HAP-1 (cell line): ENCODE results near the gene COL8A2.
A peak's percentile ranks its signal among the peaks of the same experiment; 100 is the strongest.
"Not testable (repeated sequence)": the region's sequence is repeated elsewhere in the genome, so short reads cannot be mapped to it uniquely, and the experiment has no call there.

ENCODE experiments used
- DNase-seq, 2 experiments: peaks; one replicate each; pipeline ENCODE4 v3.0.0-alpha.2; 2016 to 2020; ENCODE audit warnings: low spot score in 2 of 2
- H3K27me3 ChIP-seq: fragments of 250-450 bp; sonication (Bioruptor Pico); 2 replicates; pipeline ENCODE4 v1.5.1; 2020; ENCODE audit warnings: low read depth, mild to moderate bottlenecking, moderate library complexity
- H3K36me3 ChIP-seq: fragments of 250-450 bp; sonication (Bioruptor Pico); replicated peaks from 2 replicates; pipeline ENCODE4 v1.5.1; 2020; ENCODE audit warnings: mild to moderate bottlenecking
- H3K4me1 ChIP-seq: fragments of 250-450 bp; sonication (Bioruptor Pico); 2 replicates; pipeline ENCODE4 v1.5.1; 2020; ENCODE audit warnings: mild to moderate bottlenecking
- H3K4me3 ChIP-seq: fragments of 250-450 bp; sonication (Bioruptor Pico); 2 replicates; pipeline ENCODE4 v1.5.1; 2020; ENCODE audit warnings: mild to moderate bottlenecking, moderate library complexity
- H3K9me3 ChIP-seq: fragments of 250-450 bp; sonication (Bioruptor Pico); 2 replicates; pipeline ENCODE4 v1.5.1; 2020; ENCODE audit warnings: mild to moderate bottlenecking, moderate library complexity
- in situ Hi-C: fragments of 300-500 bp; cut with MboI; formaldehyde crosslinking; loops from 3 replicates; pipeline ENCODE4 v1.14.3; 2020; ENCODE audit warnings: low sequenced_read_pairs, inconsistent platforms, mixed read lengths

Gene COL8A2

DNA sequence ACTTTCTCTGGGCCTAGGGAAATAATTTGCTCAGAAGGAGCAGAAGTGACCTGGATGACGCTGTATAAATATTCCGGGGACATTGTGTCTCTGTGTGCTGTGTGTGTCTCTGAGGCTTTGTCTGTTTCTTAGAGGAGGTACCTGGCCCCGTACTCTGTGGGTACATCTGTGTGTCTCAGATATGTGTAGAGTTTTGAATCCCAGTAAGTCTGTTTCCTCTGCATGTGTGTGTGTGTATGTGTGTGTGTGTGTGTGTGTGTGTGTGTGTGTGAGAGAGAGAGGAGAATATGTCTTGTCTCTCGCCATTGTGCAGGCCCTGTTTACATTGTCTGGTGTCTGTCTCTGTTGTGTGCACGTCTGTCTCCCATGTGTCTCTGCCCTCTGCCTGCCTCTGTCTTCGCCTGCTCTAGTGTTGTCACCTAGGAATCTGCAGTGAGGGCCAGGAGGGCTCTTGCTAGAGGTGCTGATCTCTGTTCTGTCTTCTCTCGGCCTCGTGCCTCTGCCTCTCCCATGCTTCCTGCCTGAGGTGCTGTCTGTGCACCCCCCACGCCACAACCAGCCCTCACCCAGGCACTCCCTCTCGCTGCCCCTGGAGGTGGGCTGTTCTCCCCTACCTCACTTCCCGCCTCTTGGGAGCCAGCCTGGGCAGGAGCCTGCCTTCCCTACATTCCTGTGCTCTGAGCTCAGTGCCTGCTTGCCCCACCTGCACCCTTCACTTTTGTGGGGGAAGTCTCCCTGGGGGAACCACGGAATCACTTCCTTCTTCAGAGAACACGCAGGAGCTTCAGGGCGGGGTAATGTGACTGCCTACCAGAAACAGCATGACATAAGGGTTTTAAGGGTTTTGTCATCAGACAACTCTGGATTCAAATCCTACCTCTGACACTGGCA, 36.9 kb upstream of the COL8A2 start:
- in situ Hi-C loops, result no loop called here
- peaks cover 16% of the 10 kb centered on the region for H3K36me3 ChIP-seq
- peaks cover 26% of the 10 kb centered on the region for H3K4me1 ChIP-seq
- no peaks in the 10 kb centered on the region for H3K27me3 ChIP-seq
- H3K4me3 ChIP-seq, result no peak overlapping the region
- DNase-seq, result no peak
- no peaks in the 10 kb centered on the region for H3K9me3 ChIP-seq

DNA sequence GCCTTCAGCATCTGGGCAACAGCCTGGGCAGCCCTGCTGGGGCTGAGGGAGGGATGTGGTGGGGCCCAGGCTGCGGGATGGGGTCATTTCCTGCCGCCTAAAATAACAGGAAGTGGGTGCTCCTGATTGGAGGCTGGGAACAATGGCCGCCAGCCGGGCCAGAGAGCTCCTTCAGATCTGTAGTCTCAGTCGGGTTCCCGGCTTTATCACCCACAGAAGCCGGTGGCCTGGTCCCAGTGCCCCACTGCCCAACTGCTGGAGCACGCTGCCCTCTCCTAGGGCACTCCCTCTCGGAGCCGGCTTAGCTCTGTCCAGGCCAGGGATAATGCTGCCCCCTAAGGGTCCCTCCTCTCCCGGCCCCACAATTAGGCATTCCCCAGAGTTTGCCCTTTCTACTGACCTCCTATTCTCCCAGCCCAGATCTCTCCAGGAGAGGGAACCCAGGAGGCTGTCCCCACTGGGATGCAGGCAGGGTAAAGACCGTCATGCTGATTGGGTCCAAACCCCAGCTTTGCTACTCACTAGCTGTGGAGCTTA, 36.0 kb upstream of the COL8A2 start:
- Histone ChIP-seq H3K9me3 (no peaks in the 10 kb centered on the region), H3K27me3 (no peaks in the 10 kb centered on the region), H3K4me3 (peak overlapping the region; percentile 29), H3K4me1 (peaks cover 26% of the 10 kb centered on the region), H3K36me3 (peaks cover 16% of the 10 kb centered on the region)
- in situ Hi-C loops, result no loop called here
- DNase-seq, result peak; percentile 23 to 69

DNA sequence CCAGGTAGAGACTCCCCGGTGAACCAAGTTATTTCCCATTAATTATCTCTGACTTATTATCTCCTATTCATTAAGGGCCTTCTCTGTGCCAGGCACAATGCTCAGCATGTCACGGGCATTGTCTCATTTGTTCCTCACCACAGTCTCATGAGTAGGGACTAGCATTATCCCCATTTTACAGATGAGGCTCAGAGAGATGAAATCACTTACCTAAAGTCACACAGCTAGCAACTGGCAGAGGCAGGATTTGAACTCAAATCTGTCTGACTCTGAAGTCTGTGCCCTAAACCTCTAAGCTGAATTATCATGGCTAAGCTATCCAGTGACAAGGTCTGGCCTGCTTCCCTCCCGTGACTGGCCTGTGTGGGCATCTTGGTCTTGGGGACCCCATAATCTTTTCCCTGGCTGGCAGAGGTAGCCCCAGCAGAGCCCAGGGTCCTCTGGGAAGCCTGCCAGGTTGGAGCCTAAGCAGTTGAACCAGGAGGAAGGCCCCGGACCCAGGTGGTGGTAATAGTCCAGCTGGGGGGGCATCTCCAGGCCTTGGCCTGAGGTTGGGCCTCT, 35.4 kb upstream of the COL8A2 start:
- DNase-seq, result no peak
- H3K27me3 ChIP-seq, result no peaks in the 10 kb centered on the region
- peaks cover 26% of the 10 kb centered on the region for H3K4me1 ChIP-seq
- H3K9me3 ChIP-seq, result no peaks in the 10 kb centered on the region
- peak overlapping the region; percentile 29 for H3K4me3 ChIP-seq
- in situ Hi-C loops, result no loop called here
- peaks cover 16% of the 10 kb centered on the region for H3K36me3 ChIP-seq

DNA sequence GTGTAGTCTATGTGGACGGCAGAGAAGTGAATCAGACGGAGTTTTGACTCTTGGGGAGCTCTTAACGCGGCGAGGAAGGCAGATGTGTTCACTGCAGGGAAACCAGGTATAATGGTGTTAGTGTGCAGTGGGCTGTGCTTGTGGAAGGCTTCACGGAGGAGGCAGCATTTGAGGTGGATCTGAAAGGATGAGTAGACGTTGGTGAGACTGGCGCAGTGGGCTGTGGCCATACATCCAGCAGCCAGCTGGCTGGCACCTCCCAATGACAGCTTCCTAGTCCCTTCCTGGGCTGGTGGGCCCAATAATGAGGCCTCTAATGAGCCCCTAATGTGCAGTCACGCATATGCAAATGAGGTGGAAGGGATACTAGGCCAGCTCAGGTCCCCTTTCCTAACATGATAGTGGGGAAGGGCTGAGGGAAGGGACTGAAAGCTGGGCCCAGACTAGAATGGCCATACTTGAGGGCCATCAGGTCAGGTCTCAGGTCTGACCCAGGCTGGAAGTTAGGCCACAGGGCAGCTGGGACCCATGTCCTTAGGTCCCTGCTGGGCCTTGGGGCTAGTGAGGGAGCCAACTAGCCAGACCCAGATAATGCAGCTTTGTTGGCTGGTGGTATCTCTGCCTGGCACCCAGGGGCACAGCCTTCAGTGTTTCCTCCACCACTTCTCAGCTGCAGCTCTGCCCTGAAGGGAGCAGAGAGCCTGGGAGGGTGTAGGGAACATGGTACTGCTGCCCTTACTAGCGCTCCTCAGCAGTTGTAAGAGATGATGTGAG, 34.8 kb upstream of the COL8A2 start:
- no peak overlapping the region for H3K4me3 ChIP-seq
- no peaks in the 10 kb centered on the region for H3K27me3 ChIP-seq
- in situ Hi-C loops, result no loop called here

DNA sequence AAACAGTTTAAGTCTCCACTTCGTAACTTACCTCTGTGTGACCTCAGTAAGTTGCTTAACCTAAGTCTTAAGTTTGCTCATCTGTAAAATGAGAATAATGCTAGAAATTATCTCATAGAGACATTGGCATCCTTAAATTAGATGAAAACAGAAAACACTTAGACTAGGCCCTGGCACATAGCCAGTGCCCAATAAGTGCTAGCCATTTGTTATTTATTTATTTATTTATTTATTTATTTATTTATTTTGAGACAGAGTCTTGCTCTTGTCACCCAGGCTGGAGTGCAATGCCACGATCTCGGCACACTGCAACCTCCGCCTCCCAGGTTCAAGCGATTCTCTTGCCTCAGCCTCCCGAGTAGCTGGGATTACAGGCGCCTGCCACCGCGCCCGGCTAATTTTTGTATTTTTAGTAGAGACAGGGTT, 33.8 kb upstream of the COL8A2 start:
- H3K4me1 ChIP-seq, result peaks cover 28% of the 10 kb centered on the region
- H3K36me3 ChIP-seq, H3K9me3 ChIP-seq, in situ Hi-C loops, DNase-seq, H3K27me3 ChIP-seq, H3K4me3 ChIP-seq: not testable (repeated sequence)

More for the DNA sequence above, 34.8 kb upstream of the COL8A2 start:
- Histone ChIP-seq H3K36me3 (peaks cover 13% of the 10 kb centered on the region), H3K4me1 (peaks cover 28% of the 10 kb centered on the region), H3K9me3 (no peaks in the 10 kb centered on the region)
- no peak for DNase-seq

DNA sequence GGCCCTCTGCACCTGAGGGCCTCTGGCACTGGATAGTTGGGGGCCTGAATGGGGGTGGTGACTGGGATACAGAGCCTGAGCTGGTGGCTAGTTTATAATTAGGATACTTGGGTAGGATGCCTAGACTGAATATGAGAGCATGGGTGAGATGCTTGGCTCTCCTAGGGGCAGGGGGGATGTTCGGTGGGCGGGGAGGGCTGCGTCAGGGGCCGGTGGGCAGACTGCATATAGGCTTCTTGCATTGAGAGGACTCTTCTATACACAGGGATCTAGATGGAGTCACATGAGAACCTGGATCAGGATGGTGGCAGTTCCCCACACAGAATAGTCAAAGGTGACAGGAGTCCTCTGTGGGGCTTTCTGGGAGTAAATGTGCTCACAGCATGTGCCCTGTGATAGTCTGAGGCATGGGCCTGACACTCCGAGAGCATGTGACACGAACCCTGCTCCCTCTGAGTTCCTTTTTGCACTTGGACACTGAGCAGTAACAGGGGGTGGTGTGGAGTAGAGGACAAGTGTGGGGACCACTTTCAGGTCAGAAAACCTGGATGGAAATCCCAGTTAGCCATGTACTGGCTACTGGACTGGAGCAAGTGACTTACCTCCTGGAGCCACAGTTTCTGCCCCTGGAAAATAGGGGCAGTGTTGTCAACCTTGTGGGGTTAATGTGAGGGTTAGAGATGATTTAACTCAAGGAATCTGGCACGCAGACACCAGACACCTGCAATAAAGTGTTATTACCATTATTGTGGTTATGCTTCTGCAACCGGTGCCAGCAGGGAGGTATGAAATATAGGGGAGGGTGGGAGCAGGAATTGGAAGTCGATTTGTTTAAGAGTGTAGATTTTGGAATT, 33.2 kb upstream of the COL8A2 start:
- no peak for DNase-seq
- peaks cover 10% of the 10 kb centered on the region for H3K36me3 ChIP-seq
- H3K4me1 ChIP-seq, result peaks cover 28% of the 10 kb centered on the region
- H3K27me3 ChIP-seq, result no peaks in the 10 kb centered on the region
- no peaks in the 10 kb centered on the region for H3K9me3 ChIP-seq
- in situ Hi-C loops, result no loop called here
- H3K4me3 ChIP-seq, result peak overlapping the region; percentile 92

DNA sequence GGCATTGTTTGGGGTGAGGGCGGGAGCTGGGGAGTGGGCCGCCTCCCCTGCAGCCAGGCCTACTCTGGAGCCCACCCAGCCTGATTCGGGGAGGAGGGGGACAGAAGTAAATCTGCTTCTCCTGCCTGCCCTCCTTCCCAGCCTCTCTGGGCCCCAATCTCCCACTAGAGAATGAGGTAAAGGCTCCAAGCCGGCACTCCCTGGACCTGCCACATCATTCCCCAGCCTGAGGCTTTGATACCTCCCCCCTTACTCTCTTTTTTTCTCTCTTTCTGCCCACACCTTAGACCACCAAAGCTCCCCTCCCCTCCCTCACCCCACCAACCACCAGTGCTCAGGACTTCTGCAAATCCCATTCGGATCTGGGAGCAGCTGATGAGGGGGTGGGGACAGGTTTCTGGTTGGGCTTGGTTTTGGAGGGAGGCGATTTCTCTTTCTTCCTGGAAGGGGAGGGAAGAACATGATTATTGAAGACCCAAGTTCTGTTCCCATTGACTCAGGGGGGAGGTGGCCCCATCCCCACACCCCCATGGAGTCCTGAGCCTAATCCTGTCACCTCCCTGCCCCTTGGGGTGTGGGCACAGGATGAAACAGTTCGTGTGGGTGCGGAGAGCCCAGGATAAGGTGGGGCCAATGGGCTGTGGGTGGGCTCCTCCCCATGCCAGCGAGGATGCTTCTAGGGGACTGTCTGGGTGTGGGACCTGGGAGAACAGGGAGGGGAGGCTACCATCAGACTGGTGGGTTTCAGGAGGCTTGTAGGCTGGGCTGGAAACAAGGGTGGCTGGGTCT, 32.3 kb upstream of the COL8A2 start:
- H3K4me1 ChIP-seq, result peaks cover 28% of the 10 kb centered on the region
- H3K9me3 ChIP-seq, result no peaks in the 10 kb centered on the region
- peak overlapping the region; percentile 92 for H3K4me3 ChIP-seq
- peaks cover 10% of the 10 kb centered on the region for H3K36me3 ChIP-seq
- in situ Hi-C loops, result no loop called here
- DNase-seq, result peak; percentile 43 to 64
- H3K27me3 ChIP-seq, result no peaks in the 10 kb centered on the region

DNA sequence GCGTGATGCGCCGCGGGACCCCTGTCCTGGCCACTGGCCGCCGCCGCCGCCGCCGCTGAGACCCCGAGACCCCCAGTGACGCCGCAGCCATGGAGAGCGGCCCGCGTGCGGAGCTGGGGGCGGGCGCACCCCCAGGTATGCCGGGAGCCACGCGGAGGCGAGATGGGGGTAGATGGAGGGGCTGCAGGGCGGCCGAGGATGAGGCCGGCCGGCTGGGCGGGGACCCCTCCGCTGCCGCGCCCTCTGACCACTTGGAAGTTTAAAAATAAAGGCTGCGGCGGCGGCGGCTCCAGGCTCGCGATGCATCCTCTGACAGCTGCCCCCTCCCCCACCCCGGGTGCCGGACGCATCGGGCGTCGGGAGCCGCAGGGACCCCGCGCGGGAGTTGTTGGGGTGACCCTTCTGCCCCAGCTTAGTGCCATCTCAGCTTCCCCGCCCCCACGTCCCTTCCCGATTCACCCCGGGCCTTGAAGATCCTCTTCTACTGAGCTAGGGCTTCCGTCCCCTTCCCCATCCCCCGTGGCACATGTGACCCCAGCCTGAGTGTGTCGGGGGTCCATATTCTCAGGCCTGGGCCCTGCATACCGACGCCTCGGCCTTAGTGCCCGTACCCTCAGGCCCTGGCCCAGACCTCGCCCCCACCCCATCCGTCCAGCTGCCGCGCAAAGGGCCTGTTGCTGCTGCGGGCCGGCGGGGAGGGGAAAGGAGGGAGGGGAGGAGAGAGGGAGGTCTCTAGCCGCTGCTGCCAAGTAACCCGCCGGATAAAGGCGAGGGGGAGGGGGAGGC, 31.5 kb upstream of the COL8A2 start:
- peak overlapping the region; percentile 92 for H3K4me3 ChIP-seq
- in situ Hi-C loops, result no loop called here
- peaks cover 9% of the 10 kb centered on the region for H3K36me3 ChIP-seq
- H3K4me1 ChIP-seq, result peaks cover 27% of the 10 kb centered on the region
- H3K27me3 ChIP-seq, result no peaks in the 10 kb centered on the region
- peak; percentile 74 to 92 for DNase-seq
- H3K9me3 ChIP-seq, result no peaks in the 10 kb centered on the region

DNA sequence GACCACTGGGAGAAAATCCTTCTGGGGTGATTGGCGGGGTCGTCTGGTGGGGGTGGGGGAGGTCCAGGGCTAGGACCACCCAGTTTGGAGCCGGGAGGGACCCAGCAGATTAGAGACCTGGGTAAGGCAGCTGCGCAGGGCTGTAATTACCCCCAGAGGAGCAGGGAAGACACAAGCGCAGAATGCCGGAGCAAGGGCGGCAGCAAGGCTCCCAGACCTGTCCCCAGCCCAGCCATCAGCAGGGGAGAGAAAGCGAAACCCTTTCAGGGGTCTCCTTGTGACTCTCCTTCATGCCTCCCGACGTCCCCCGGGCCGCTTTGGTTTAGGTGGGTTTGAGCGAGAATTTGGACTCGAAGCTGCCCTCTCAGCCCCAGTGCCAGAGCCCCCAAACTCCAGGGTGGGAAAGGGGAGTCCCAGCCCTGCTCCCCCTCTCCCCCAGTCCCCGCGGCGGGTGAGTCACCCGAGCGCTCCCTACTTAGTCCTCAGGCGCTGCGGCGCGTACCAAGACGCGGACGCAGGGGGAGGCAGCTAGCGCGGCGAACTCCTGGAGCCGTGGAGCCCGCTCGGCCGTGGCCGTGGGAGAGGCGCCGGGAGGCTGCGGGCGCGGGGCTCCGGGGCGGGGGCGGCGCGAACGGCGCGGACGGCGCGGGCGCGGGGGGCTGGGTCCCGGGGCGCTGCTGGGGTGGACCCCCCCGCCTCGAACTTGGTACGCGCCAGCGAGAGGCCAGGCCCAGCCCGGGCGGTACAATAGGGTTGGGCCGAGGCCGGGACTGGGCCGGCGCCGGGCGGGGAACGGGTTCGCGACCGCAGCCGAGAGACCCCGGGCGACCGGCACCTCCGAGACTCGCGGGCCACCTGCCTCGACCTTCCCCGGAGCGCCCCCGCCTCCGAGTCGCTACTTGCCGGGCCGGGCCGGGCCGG, 30.6 kb upstream of the COL8A2 start, which contains the start of gene MAP7D1:
Gene MAP7D1 (plus strand): TSS at position 753 of the 921 bp plus-strand sequence. CDS start 258 bp downstream, outside the sequence.
- Histone ChIP-seq H3K9me3 (no peaks in the 10 kb centered on the region), H3K27me3 (no peaks in the 10 kb centered on the region), H3K36me3 (peaks cover 5% of the 10 kb centered on the region), H3K4me1 (peaks cover 28% of the 10 kb centered on the region), H3K4me3 (peak within 1 kb of the TSS; percentile 92)
- DNase-seq, result peak; percentile 58 to 86
- in situ Hi-C loops, result no loop called here

DNA sequence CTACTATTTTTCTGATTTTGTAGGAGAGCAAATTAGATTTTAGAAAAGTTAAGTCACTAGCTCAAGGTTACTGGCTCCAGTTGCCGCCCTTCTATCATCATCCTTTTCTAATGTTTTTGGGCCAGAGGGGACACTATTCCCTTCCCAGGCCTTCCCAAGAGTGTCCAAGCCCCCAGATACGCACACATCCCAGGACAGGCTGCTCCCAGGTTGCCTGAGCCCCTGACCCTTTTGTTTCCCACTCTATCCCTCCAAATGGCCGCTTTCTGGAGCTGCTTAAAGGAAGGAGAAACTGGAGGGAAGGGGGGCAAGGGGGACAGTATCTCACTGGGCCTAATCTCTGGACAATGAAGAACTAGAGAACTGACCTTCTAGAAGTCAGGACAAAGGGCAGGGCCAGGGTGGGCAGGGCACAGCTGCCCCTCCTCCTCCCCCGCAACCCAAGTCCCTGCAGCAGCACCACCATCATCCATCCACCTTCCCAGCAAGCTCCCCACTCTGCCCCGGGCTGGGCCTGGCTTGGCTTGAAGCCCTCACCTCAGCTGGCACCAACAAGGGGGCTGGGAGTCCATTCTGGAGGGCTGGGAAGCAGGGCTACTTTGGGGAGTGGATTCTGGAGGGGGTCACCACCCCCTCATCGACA, 29.9 kb upstream of the COL8A2 start:
- DNase-seq, result peak in 1 of 2 experiments; percentile 47
- H3K4me1 ChIP-seq, result peaks cover 33% of the 10 kb centered on the region
- no peaks in the 10 kb centered on the region for H3K9me3 ChIP-seq
- no peaks in the 10 kb centered on the region for H3K27me3 ChIP-seq
- H3K36me3 ChIP-seq, result peaks cover 5% of the 10 kb centered on the region
- in situ Hi-C loops, result loop anchor here (5.0 kb wide), 1 partner anchor 132 kb away; no protein-coding TSS in a partner anchor
- H3K4me3 ChIP-seq, result peak overlapping the region; percentile 92
